Muscle layer of colon (tissue), 2 donors: Measurements from ENCODE around the gene DBI.

ENCODE experiments used
- H3K27ac ChIP-seq: one replicate; pipeline ENCODE4 v1.7.0; 2013; ENCODE audit warnings: low read depth, mild to moderate bottlenecking, low read length, moderate library complexity
- H3K27me3 ChIP-seq, 2 donors: one replicate each; pipeline ENCODE4 v1.7.0; 2013; ENCODE audit warnings: low read length in 2 of 2, mild to moderate bottlenecking in 2 of 2; ENCODE audit not compliant: insufficient read depth in 2 of 2, control insufficient read depth in 1 of 2
- H3K36me3 ChIP-seq: one replicate; pipeline ENCODE4 v1.7.0; 2013; ENCODE audit warnings: mild to moderate bottlenecking, low read length; ENCODE audit not compliant: insufficient read depth
- H3K4me1 ChIP-seq: one replicate; pipeline ENCODE4 v1.7.0; 2013; ENCODE audit warnings: mild to moderate bottlenecking, low read length; ENCODE audit not compliant: insufficient read depth
- H3K4me3 ChIP-seq, 2 donors: one replicate each; pipeline ENCODE4 v1.7.0; 2013; ENCODE audit warnings: low read length in 2 of 2, low read depth in 1 of 2, mild to moderate bottlenecking in 1 of 2, moderate library complexity in 1 of 2
- H3K9ac ChIP-seq: one replicate; pipeline ENCODE4 v1.7.0; 2013; ENCODE audit warnings: low read length
- H3K9me3 ChIP-seq: one replicate; pipeline ENCODE4 v1.7.0; 2013; ENCODE audit warnings: mild to moderate bottlenecking, low read length
- donor health status: abdominal sarcoma.
- donor health status: Adenocarcinoma of cecum.

The DBI gene

DNA sequence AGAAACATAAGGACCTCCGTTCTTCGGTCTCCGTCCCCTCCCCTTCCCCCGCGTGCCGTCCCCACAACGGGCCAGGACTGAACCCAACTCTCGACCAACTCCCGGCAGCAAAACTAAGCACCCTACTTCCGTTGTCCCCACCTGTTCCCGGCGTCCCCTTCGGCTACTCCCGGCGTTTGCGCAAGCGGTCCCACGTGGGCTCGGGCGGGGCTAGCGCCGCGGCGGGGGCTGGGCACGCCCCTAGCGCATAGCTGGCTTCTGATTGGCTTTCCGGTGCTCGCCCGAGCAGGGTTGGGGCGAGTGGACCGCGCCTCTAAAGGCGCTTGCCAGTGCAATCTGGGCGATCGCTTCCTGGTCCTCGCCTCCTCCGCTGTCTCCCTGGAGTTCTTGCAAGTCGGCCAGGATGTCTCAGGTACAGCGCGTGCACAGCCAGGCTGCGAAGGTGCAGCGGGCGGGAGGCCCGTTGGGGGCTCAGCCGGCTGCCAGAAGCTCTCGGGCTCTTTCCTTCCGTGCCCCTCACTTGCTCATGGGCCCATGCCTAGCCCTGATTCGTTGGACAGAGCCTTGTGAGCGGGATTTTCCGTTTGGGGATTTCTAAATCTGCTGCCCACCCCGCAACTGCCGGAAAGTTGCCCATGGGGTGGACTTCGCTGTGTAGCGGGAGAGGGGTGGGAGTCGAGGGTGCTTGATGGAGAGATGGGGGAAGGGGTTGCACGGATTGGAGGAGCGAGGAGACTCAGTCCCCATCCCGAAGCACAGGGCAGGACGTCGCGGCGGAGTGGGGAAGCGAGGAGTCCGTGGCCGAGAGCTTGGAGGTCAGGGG lies at the start of gene DBI, which contains the start of gene C2orf76:
Gene DBI, plus strand, starts transcription at position 329 of the 823 bp plus-strand sequence. Its CDS starts 75 bp downstream, at position 404.
Gene C2orf76, minus strand, starts transcription at position 186 of the 823 bp plus-strand sequence. CDS start 26,875 bp downstream, outside the sequence.
- Histone ChIP-seq H3K4me3 (peak within 1 kb of the TSS; percentile 80 to 100), H3K27ac (peak within 1 kb of the TSS; percentile 85), H3K9ac (peak within 1 kb of the TSS; percentile 83), H3K9me3 (no peaks in the 10 kb centered on the region), H3K4me1 (peaks cover 23% of the 10 kb centered on the region), H3K27me3 (no peaks in the 10 kb centered on the region), H3K36me3 (peaks cover 17% of the 10 kb centered on the region)

DNA sequence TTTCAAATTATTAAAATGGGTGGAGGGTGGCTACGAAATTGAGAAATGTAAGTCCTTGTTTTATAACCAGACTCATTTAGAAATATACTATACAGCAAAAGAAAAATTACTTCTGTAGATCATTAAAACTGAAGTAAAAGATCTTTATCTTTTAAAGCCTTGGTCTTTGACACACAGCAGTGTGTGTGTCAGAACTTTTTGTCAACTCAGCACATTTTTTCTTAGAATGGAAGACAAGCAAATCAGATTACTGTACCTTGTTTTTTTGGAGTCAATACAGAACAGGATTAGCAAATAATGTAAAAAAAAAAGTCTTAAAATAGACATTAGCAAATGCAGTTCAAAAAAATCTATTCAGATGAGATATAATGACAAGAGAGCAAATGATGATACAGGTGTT lies 49.2 kb upstream of the DBI start:
- no peaks in the 10 kb centered on the region for H3K9me3 ChIP-seq
- H3K36me3 ChIP-seq = no peaks in the 10 kb centered on the region
- no peaks in the 10 kb centered on the region for H3K27me3 ChIP-seq
- no peak overlapping the region for H3K4me3 ChIP-seq
- no peak overlapping the region for H3K27ac ChIP-seq
- H3K9ac ChIP-seq = no peak overlapping the region
- no peaks in the 10 kb centered on the region for H3K4me1 ChIP-seq

DNA sequence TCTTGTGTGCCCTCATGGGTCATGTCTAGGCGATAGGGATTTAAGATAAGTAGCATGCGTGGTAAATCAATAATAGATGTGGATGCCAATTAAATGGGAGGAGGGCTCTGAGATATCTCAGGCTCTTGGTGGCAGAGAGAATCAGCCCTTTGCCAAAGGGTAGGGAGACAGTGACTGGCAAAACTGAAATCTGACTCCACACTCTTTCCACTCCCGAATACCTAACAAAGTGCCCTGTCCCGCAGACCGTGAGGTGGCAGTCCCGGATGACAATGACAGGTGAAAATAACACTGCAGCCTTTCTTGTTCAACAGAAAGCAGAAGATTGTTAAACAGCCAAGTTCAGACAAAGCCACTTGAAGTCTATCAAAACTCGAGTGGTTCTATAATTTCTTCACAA lies 47.2 kb upstream of the DBI start:
- Histone ChIP-seq H3K4me1 (no peaks in the 10 kb centered on the region), H3K36me3 (no peaks in the 10 kb centered on the region), H3K9me3 (no peaks in the 10 kb centered on the region), H3K4me3 (no peak overlapping the region), H3K27ac (no peak overlapping the region), H3K27me3 (no peaks in the 10 kb centered on the region), H3K9ac (no peak overlapping the region)

DNA sequence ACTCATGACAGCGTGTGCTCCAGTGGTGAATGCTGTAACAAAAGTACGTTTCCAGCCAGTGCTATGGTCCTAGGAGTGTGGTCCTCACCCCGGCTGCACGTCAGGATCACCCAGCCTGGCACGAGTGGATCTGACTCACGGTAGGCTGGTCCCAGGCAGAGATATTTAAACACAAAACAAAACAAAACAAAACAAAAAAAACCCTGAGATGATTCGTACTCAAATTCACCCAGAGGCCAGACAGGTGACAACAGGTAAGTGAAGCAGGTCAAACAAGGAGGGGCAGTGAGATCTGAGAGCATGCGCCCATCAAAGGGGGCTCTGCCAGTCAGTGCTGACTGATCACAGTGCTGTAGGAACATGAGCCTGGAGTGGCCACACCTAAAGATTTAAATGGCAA lies 43.3 kb upstream of the DBI start:
- H3K9ac ChIP-seq = no peak overlapping the region
- no peaks in the 10 kb centered on the region for H3K4me1 ChIP-seq
- no peak overlapping the region for H3K4me3 ChIP-seq
- H3K36me3 ChIP-seq = no peaks in the 10 kb centered on the region
- no peaks in the 10 kb centered on the region for H3K9me3 ChIP-seq
- H3K27me3 ChIP-seq = no peaks in the 10 kb centered on the region
- H3K27ac ChIP-seq = no peak overlapping the region

DNA sequence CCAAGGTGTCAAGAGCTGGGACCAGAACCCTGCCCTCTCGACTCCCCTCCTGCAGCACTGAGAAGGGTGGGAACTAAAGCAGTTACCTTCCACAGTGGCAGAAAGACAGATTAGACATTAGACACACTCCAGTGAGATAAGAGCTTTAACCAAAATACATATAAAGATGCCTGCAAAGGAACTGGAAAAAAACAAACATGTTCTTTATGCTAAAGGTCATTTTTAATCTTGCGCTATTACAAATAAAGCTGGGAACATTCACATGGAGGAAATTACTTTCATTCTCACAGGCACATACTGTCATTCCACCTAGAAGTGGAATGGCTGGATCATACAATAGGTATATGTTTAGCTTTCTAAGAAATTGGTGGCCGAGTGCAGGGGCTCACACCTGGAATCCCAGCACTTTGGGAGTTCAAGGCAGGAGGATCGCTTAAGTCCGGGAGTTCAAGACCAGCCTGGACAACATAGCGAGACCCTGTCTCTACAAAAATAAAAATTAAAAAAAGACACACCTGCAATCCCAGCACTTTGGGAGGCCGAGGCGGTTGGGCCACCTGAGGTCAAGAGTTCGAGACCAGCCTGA lies 42.0 kb upstream of the DBI start:
- H3K4me1 ChIP-seq = no peaks in the 10 kb centered on the region
- H3K9me3 ChIP-seq = no peaks in the 10 kb centered on the region
- no peaks in the 10 kb centered on the region for H3K36me3 ChIP-seq
- no peak overlapping the region for H3K27ac ChIP-seq
- no peak overlapping the region for H3K9ac ChIP-seq
- H3K27me3 ChIP-seq = no peaks in the 10 kb centered on the region
- no peak overlapping the region for H3K4me3 ChIP-seq

DNA sequence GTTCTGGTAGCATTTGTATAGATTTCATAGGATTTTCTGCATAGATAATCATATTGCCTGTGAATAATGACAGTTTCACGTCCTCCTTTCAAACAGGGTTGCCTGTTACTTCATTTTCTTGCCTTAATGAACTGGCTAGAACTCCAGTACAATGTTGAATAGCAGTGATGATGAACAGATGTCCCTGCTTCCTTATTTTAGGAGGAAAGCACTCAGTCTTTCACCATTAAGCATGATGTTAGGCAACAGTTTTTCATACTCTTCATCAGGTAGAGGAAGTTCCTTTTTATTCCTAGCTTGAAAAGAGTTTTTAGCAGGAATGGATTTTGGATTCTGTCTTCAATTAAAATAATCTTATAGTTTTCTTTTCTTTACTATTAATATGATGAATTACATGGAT lies 39.8 kb upstream of the DBI start:
- Histone ChIP-seq H3K9ac (no peak overlapping the region), H3K27ac (no peak overlapping the region), H3K4me1 (no peaks in the 10 kb centered on the region), H3K36me3 (no peaks in the 10 kb centered on the region), H3K4me3 (no peak overlapping the region), H3K9me3 (no peaks in the 10 kb centered on the region), H3K27me3 (no peaks in the 10 kb centered on the region)

DNA sequence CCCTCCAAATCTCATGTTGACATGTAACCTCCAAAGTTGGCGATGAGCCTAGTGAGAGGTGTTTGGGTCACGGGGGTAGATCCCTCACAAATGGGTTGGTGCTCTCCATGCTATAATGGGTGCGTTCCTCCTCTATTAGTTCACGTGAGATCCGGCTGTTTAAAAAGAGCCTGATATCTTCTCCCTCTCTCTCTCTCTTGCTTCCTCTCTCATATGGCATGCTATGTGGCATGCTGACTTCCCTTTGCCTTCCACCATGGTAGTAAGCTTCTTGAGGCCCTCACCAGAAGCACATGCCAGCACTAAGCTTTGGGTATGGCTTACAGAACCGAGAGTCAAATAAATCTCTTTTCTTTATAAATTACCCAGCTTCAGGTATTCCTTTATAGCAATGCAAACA lies 39.3 kb upstream of the DBI start:
- no peaks in the 10 kb centered on the region for H3K36me3 ChIP-seq
- no peak overlapping the region for H3K27ac ChIP-seq
- no peaks in the 10 kb centered on the region for H3K27me3 ChIP-seq
- H3K4me3 ChIP-seq = no peak overlapping the region
- no peaks in the 10 kb centered on the region for H3K9me3 ChIP-seq
- H3K9ac ChIP-seq = no peak overlapping the region
- H3K4me1 ChIP-seq = no peaks in the 10 kb centered on the region

DNA sequence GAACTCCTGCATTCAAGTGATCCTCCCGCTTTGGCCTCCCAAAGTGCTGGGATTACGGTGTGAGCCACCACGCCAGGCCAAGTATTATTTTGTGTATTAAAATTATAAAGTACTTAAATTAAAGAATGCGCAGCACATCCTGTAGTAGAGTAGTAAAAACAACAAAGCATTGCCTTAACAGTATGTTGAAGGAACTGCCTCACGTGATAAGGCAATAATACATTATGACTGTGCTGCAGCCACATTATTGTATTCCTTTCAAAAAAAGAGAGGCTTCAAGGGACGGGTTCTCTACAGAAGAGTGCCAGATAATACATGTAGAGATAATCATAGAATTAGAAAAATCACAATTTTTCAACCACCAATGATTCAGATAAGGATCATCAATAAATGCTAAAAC lies 33.8 kb upstream of the DBI start:
- Histone ChIP-seq H3K27ac (no peak overlapping the region), H3K36me3 (no peaks in the 10 kb centered on the region), H3K9ac (no peak overlapping the region), H3K9me3 (no peaks in the 10 kb centered on the region), H3K4me1 (no peaks in the 10 kb centered on the region), H3K4me3 (no peak overlapping the region), H3K27me3 (no peaks in the 10 kb centered on the region)

DNA sequence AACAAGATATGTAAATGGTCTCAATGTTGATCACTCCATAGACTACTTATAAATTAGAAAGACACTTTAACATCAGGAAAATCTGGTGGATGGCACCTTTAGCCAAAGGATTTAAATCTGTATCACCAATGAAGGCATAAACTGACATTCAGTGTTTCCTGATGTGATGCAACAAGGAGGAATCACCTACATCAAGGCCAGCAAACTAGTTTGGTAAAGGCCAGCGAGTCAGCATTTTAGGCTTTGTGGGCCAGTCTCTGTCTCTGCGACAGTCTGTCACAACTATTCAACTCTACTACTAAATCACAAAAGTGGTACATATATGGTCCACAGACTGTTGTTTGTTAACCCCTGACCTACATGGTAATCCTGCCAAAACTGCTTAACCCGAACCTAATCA lies 33.4 kb upstream of the DBI start:
- Histone ChIP-seq H3K9ac (no peak overlapping the region), H3K4me1 (no peaks in the 10 kb centered on the region), H3K27ac (no peak overlapping the region), H3K9me3 (no peaks in the 10 kb centered on the region), H3K36me3 (peaks cover 3% of the 10 kb centered on the region), H3K4me3 (no peak overlapping the region), H3K27me3 (no peaks in the 10 kb centered on the region)

DNA sequence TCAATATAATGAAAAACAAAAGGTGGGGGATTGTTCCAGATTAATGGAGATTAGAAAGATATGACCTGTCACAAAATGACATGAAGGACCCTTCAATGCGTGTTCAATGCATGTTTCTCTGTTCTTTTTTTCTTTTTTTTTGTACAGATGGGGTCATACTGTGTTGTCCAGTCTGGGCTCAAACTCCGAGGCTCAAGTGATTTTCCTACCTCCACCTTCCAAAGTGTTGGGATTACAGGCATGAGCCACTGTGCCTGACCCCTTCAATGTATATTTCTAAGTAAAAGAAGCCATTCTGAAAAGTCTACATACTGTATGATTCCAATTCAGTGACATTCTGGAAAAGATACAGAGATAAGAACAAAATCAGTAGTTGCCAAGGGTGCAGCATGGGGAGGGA lies 32.9 kb upstream of the DBI start:
- Histone ChIP-seq H3K9ac (no peak overlapping the region), H3K4me3 (no peak overlapping the region), H3K27me3 (no peaks in the 10 kb centered on the region), H3K4me1 (no peaks in the 10 kb centered on the region), H3K9me3 (no peaks in the 10 kb centered on the region), H3K27ac (no peak overlapping the region), H3K36me3 (peaks cover 8% of the 10 kb centered on the region)

DNA sequence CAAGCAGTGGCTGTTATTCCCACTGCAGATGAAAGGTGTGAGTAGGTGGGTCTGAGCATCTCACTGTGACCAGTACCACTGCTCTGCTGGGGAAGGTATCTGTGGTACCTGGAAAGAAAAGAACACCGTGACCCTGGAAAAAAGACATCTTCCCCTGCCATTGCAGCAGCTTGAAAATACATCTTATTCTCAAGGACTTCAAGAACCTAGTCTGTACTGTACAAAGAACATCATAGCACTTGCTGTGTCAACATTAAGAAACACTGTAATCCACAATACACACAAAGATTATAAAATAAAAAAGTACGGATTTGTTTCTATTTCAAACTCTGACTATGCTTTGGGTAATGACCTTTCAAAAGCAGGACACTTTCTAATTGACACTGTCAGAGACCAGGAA lies 29.0 kb upstream of the DBI start:
- Histone ChIP-seq H3K4me1 (no peaks in the 10 kb centered on the region), H3K9ac (no peak overlapping the region), H3K4me3 (no peak overlapping the region), H3K27me3 (no peaks in the 10 kb centered on the region), H3K36me3 (peaks cover 12% of the 10 kb centered on the region), H3K27ac (no peak overlapping the region), H3K9me3 (no peaks in the 10 kb centered on the region)

DNA sequence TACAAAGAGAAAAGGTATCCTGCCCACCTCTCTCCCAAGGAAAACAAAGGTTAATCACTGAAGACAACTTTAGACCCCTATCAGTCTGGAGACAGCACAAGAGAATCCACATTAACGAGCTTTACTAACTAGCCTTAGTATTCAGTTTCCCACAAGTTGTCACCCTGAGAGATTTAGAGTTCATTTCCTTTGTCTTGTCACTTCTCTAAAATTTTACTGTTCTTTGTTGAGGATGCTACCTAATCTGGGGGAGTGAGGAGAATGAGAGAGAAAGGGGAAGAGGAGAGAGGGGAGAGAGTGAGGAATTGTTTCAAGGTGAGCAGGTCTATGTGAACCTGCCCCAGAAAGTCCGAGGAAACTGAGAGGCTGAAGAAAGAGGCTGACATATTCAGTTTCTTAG lies 28.5 kb upstream of the DBI start:
- Histone ChIP-seq H3K4me3 (no peak overlapping the region), H3K27me3 (no peaks in the 10 kb centered on the region), H3K36me3 (peaks cover 12% of the 10 kb centered on the region), H3K4me1 (no peaks in the 10 kb centered on the region), H3K27ac (no peak overlapping the region), H3K9ac (no peak overlapping the region), H3K9me3 (no peaks in the 10 kb centered on the region)
